KOPT-K1 (cell line): ENCODE data around the gene LZIC.
"Not testable (repeated sequence)": the region's sequence is repeated elsewhere in the genome, so short reads cannot be mapped to it uniquely, and the experiment has no call there.

Experiments used
- H3K27ac ChIP-seq: fragments of 200-600 bp; sonication (generic); 2 replicates; pipeline ENCODE4 v1.5.1; 2016; ENCODE audit warnings: antibody characterized with exemption, mild to moderate bottlenecking, low read depth, low read length; ENCODE audit not compliant: poor library complexity, severe bottlenecking
- H3K36me3 ChIP-seq: fragments of 200-600 bp; sonication (generic); 2 replicates; pipeline ENCODE4 v1.5.1; 2017; ENCODE audit warnings: antibody characterized with exemption, mild to moderate bottlenecking, low read length, moderate library complexity; ENCODE audit not compliant: insufficient read depth
- H3K9me3 ChIP-seq: fragments of 200-600 bp; sonication (generic); 2 replicates; pipeline ENCODE4 v1.5.1; 2017; ENCODE audit warnings: antibody characterized with exemption, low read length, mild to moderate bottlenecking; ENCODE audit not compliant: insufficient read depth, poor library complexity, severe bottlenecking

The LZIC gene

DNA sequence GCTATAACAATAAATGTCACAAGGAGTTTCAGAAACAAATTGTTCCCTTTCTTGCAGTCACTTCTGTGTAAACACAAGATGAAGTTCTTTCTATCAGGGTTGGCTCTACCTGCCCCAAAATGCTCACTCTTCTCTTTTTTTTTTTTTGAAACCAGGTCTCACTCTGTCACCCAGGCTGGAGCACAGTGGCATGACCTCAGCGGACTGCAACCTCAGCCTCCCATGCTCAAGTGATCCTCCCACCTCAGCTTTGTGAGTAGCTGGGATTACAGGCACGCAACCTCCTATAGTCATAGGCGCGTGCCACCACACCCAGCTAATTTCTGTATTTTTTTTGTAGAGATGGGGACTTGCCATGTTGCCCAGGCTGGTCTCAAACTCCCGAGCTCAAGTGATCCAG lies 22.6 kb downstream of the LZIC start:
- Histone ChIP-seq H3K36me3 (no peaks in the 10 kb centered on the region), H3K27ac (no peak overlapping the region), H3K9me3 (no peaks in the 10 kb centered on the region)

- no peaks in the 10 kb centered on the region for H3K36me3 ChIP-seq
- no peak overlapping the region for H3K27ac ChIP-seq
- no peaks in the 10 kb centered on the region for H3K9me3 ChIP-seq
These were observed 25.3 kb downstream of the LZIC start for GRCh38 chr1:9917901-9918300.

DNA sequence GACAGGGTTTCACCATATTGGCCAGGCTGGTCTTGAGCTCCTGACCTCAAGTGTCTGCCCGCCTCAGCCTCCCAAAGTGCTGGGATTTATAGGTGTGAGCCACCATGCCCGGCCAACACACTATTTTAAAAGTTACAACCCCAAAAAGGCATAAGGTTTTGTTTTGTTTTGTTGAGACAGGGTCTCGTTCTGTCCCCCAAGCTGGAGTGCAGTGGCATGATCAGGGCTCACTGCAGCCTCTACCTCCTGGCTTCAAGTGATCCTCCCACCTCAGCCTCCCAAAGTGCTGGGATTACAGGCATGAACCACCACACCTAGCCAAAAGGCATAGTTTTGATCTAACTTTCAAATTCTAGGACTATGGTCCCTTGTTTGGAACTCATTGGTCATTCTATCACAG lies 25.7 kb downstream of the LZIC start:
- not testable (repeated sequence) for H3K36me3 ChIP-seq, H3K9me3 ChIP-seq, H3K27ac ChIP-seq

GRCh38 chr1:9916452-9916851 lies 26.7 kb downstream of the LZIC start:
- Histone ChIP-seq H3K27ac (no peak overlapping the region), H3K9me3 (no peaks in the 10 kb centered on the region), H3K36me3 (no peaks in the 10 kb centered on the region)

DNA sequence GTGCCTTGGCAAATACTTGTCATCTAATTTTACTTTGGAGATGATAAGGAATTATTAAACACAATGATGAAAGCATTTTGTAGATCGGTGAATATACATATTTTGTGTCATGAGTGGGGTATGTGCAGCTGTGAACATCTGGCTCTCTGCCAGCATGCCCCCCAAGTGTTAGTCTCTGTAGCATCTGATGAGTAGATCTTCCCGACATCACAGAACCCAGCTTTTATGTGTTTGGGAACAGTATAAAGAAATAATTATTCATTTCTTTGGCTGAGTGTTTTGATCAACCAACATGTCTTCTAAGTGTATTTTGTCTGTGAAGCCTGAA lies 28.6 kb downstream of the LZIC start:
- H3K36me3 ChIP-seq, result no peaks in the 10 kb centered on the region
- H3K27ac ChIP-seq, result no peak overlapping the region
- no peaks in the 10 kb centered on the region for H3K9me3 ChIP-seq

- no peak overlapping the region for H3K27ac ChIP-seq
- no peaks in the 10 kb centered on the region for H3K36me3 ChIP-seq
- no peaks in the 10 kb centered on the region for H3K9me3 ChIP-seq
These were observed 30.8 kb downstream of the LZIC start for GRCh38 chr1:9912264-9912936.

DNA sequence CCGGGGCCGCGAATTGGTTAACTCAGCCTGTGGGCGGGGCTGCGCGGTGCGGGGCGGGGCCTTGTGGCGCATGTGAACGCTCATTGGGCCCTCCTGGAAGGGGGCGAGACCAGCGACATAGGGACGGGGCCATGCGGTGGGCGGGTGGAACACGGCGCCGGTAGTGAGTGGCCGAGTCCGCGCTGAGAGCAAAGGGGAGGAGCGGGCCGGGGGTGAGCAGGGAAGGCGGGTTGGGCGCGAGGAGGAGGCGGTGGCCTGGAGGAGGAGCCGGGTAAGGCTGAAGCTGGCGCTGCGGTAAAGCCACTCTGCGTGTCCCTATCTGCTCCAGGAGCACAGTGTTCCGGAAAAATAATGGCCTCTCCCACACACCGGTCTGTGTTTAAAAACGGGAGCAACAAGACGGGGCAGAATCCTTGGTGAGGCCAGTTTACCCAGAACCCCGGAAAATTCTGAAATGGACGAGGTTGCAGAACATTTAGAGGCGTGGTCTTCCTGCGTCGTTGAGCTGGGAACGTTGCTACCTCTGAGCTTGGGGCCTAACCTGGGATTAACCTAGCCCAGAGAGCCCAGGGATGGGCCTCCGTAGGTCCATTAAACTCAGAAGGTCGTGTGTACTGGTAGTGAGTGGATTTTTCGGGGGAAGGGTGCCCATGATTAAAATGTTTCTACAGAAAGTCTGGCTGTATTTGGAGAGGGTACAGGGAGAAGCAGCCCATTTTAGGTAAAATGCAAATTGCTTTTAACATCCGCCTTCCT lies 32.6 kb downstream of the LZIC start:
- H3K36me3 ChIP-seq, result no peaks in the 10 kb centered on the region
- H3K27ac ChIP-seq, result peak overlapping the region; percentile 81
- H3K9me3 ChIP-seq, result no peaks in the 10 kb centered on the region

DNA sequence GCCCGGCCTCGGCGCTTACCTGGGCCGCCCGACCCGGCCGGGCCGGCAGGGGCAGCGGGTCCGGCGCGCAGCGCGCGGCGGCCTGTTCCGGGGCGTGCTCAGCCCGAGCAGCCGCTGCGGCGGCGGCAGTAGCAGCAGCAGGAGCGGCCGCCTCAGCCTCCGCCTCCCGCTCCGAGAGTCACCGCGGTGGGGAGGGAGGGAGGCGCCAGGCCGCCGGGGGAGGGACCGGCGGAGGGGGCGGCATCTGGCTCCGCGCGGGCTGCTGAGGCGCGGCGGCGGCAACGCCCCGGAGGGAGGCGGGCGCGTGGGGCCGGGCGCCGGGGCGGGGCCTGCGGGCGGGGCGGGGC lies 33.1 kb downstream of the LZIC start, which contains the start of gene CTNNBIP1:
Gene CTNNBIP1, minus strand, starts transcription at position 194 of the 347 bp plus-strand sequence. CDS start 38,205 bp downstream, outside the sequence.
- Histone ChIP-seq H3K36me3 (no peaks in the 10 kb centered on the region), H3K27ac (peak within 1 kb of the TSS; percentile 81), H3K9me3 (no peaks in the 10 kb centered on the region)

GRCh38 chr1:9909234-9910046 lies 33.8 kb downstream of the LZIC start:
- peak overlapping the region; percentile 59 for H3K27ac ChIP-seq
- no peaks in the 10 kb centered on the region for H3K9me3 ChIP-seq

GRCh38 chr1:9908871-9909233 lies 34.3 kb downstream of the LZIC start:
- H3K9me3 ChIP-seq, result no peaks in the 10 kb centered on the region
- H3K36me3 ChIP-seq, result no peaks in the 10 kb centered on the region
- H3K27ac ChIP-seq, result no peak overlapping the region

More at GRCh38 chr1:9909234-9910046, 33.8 kb downstream of the LZIC start:
- H3K36me3 ChIP-seq, result no peaks in the 10 kb centered on the region

DNA sequence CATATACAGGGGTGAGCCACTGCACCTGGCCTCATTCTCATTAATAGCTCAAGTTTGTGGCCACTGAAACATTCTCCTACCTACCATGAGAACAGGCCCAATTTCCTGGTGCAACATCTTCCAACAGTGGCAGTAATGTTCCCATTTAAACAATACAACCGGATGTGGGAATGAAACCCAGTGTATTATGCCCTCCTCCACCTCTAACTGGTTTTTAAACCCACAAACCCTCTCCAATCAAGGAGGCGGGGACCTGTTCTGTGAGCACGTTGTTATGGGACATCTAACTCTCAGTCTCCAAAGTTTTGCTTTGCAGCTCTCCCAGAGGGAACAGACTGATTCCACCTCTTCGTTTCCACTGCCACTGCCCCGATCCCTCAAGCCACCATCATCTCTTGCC lies 35.8 kb downstream of the LZIC start:
- Histone ChIP-seq H3K27ac (no peak overlapping the region), H3K36me3 (no peaks in the 10 kb centered on the region)

DNA sequence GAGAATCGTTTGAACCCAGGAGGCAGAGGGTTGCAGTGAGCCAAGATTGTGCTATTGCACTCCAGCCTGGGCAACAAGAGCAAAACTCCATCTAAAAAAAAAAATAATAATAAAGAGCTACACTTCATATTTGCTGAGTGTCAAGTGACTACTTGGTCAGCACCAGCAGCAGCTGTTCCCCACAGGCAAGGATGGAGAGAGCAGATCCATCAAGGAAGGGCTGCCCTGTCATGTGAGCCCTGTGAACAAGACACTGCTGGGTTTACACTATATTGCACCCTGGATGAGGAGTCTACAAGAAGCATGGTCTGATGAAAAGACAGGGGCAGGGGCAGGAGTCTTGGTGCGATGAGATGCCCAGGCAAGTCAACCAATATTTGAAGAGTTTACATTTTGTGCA lies 36.7 kb downstream of the LZIC start:
- H3K9me3 ChIP-seq, result no peaks in the 10 kb centered on the region
- H3K27ac ChIP-seq, result no peak overlapping the region

More for the DNA sequence above, 35.8 kb downstream of the LZIC start:
- no peaks in the 10 kb centered on the region for H3K9me3 ChIP-seq

GRCh38 chr1:9905010-9905409 lies 38.2 kb downstream of the LZIC start:
- H3K27ac ChIP-seq, result no peak overlapping the region
- H3K36me3 ChIP-seq, result no peaks in the 10 kb centered on the region
- no peaks in the 10 kb centered on the region for H3K9me3 ChIP-seq

More for the DNA sequence above, 36.7 kb downstream of the LZIC start:
- no peaks in the 10 kb centered on the region for H3K36me3 ChIP-seq

GRCh38 chr1:9904596-9904995 lies 38.6 kb downstream of the LZIC start:
- Histone ChIP-seq H3K36me3 (no peaks in the 10 kb centered on the region), H3K27ac (no peak overlapping the region), H3K9me3 (no peaks in the 10 kb centered on the region)

DNA sequence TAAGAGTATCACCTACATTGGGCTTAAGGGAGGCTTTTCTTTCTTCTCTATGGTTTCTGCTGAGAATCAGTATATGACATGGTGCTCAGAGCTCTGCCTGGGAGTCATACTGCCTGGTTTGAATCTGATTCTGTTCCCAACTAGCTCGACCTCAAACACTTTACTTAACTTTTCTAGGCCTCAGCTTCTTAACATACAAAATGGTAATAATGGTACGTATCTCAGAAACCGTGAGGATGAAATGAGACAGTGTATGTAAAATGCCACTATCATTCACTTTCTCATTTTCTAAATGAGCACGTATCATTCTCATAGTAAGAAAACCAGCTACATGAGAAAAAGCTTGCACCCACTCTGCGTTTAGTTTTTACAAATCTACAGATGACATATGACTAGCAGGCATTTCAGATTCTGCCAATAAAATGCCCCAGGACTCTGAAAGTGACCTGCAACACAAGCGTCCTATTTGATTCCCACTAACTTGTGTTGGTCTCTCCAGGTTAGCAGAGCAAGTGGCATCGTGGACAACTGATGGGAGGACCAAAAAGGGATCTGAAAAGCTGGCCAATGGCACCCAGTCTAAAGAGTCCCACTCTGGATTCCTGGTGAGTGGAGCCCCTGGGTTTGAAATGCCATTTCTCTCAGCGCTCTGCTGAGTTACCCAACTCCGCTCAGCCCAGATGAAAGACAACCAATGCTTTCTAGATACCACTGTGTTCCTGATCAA lies 39.2 kb downstream of the LZIC start:
- no peaks in the 10 kb centered on the region for H3K9me3 ChIP-seq
- H3K27ac ChIP-seq, result no peak overlapping the region
- no peaks in the 10 kb centered on the region for H3K36me3 ChIP-seq
